ENCODE results near the gene IGSF9B.

The IGSF9B gene

DNA sequence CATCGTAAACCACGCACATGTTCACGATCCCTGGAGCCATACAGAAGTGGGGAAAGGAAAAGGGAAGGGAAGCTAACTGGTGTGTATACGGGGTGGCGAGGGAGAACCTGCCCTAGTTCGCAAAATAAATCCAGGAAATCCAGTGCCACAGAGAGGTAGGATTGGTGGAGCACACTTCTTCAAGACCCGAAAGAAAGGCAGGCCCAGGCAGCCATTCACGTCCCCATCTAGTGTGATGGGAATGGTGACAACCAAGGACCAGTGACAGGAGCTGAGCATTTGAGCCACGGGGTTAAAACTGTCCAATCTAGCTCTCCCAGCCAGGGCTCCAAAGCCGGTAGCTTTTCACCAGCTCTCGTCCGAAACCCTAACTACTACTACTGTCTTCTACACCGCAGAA is 53.7 kb downstream of the IGSF9B start:
- Histone ChIP-seq H3K27ac (ENCODE audit: insufficient read depth, low read depth, low read length, poor library complexity, severe bottlenecking) (no peak overlapping the region), H3K27me3 (ENCODE audit: control insufficient read depth, insufficient read depth, low read length, poor library complexity, severe bottlenecking) (no peaks in the 10 kb centered on the region), H3K9me3 (ENCODE audit: control insufficient read depth, low read length) (no peaks in the 10 kb centered on the region), H3K4me1 (ENCODE audit: control insufficient read depth, insufficient read depth, low read length) (no peaks in the 10 kb centered on the region), H3K4me3 (ENCODE audit: insufficient read depth, low read depth, low read length) (no peak overlapping the region), H3K36me3 (ENCODE audit: control insufficient read depth, insufficient read depth, low read length) (no peaks in the 10 kb centered on the region)
- WGBS, 2 experiments: 97% methylated on average over 13 of the region's 13 CpGs

- no peak overlapping the region for H3K4me3 ChIP-seq (ENCODE audit: insufficient read depth, low read depth, low read length)
- H3K9me3 ChIP-seq (ENCODE audit: control insufficient read depth, low read length): no peaks in the 10 kb centered on the region
- no peaks in the 10 kb centered on the region for H3K4me1 ChIP-seq (ENCODE audit: control insufficient read depth, insufficient read depth, low read length)
- 95 to 98% methylated on average over 4 of the region's 4 CpGs for WGBS, 2 experiments
- H3K27me3 ChIP-seq (ENCODE audit: control insufficient read depth, insufficient read depth, low read length, poor library complexity, severe bottlenecking): no peaks in the 10 kb centered on the region
- H3K36me3 ChIP-seq (ENCODE audit: control insufficient read depth, insufficient read depth, low read length): no peaks in the 10 kb centered on the region
- no peak overlapping the region for H3K27ac ChIP-seq (ENCODE audit: insufficient read depth, low read depth, low read length, poor library complexity, severe bottlenecking)
Observed at GRCh38 chr11:133902506-133902905, 54.3 kb downstream of the IGSF9B start.

DNA sequence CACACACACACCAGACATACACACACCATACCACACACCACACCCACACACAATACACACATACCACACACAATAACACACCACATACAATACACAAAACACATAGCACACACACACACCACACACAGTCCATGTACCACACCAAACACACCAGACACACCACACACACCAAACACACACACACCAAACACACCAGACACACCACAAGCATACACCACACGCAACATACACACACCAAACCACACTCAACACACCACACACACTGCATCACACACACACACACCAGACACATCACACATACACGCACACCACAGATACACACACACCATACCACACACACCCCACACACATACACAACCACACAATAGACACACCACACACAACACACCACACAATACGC is 54.8 kb downstream of the IGSF9B start:
- H3K4me1 ChIP-seq (ENCODE audit: control insufficient read depth, insufficient read depth, low read length): no peaks in the 10 kb centered on the region
- H3K27ac ChIP-seq (ENCODE audit: insufficient read depth, low read depth, low read length, poor library complexity, severe bottlenecking): no peak overlapping the region
- no peak overlapping the region for H3K4me3 ChIP-seq (ENCODE audit: insufficient read depth, low read depth, low read length)
- H3K9me3 ChIP-seq (ENCODE audit: control insufficient read depth, low read length): no peaks in the 10 kb centered on the region
- no peaks in the 10 kb centered on the region for H3K36me3 ChIP-seq (ENCODE audit: control insufficient read depth, insufficient read depth, low read length)
- no peaks in the 10 kb centered on the region for H3K27me3 ChIP-seq (ENCODE audit: control insufficient read depth, insufficient read depth, low read length, poor library complexity, severe bottlenecking)
- WGBS, 2 experiments: 90 to 93% methylated on average over 3 of the region's 3 CpGs

GRCh38 chr11:133901316-133901715 is 55.5 kb downstream of the IGSF9B start:
- H3K4me3 ChIP-seq (ENCODE audit: insufficient read depth, low read depth, low read length): no peak overlapping the region
- H3K4me1 ChIP-seq (ENCODE audit: control insufficient read depth, insufficient read depth, low read length): no peaks in the 10 kb centered on the region
- WGBS, 2 experiments: 99 to 100% methylated on average over 5 to 7 of the region's 7 CpGs
- no peaks in the 10 kb centered on the region for H3K9me3 ChIP-seq (ENCODE audit: control insufficient read depth, low read length)
- H3K27ac ChIP-seq (ENCODE audit: insufficient read depth, low read depth, low read length, poor library complexity, severe bottlenecking): no peak overlapping the region
- H3K36me3 ChIP-seq (ENCODE audit: control insufficient read depth, insufficient read depth, low read length): no peaks in the 10 kb centered on the region
- H3K27me3 ChIP-seq (ENCODE audit: control insufficient read depth, insufficient read depth, low read length, poor library complexity, severe bottlenecking): no peaks in the 10 kb centered on the region

GRCh38 chr11:133900176-133901105 is 56.3 kb downstream of the IGSF9B start:
- Histone ChIP-seq H3K27me3 (ENCODE audit: control insufficient read depth, insufficient read depth, low read length, poor library complexity, severe bottlenecking) (no peaks in the 10 kb centered on the region), H3K9me3 (ENCODE audit: control insufficient read depth, low read length) (no peaks in the 10 kb centered on the region)
- WGBS, 2 experiments: 94 to 96% methylated on average over 9 of the region's 9 CpGs

GRCh38 chr11:133898770-133899115 is 58.0 kb downstream of the IGSF9B start:
- WGBS, 2 experiments: 89 to 92% methylated on average over 5 of the region's 5 CpGs
- no peak overlapping the region for H3K4me3 ChIP-seq (ENCODE audit: insufficient read depth, low read depth, low read length)
- no peaks in the 10 kb centered on the region for H3K36me3 ChIP-seq (ENCODE audit: control insufficient read depth, insufficient read depth, low read length)
- H3K27ac ChIP-seq (ENCODE audit: insufficient read depth, low read depth, low read length, poor library complexity, severe bottlenecking): no peak overlapping the region
- H3K27me3 ChIP-seq (ENCODE audit: control insufficient read depth, insufficient read depth, low read length, poor library complexity, severe bottlenecking): no peaks in the 10 kb centered on the region
- H3K9me3 ChIP-seq (ENCODE audit: control insufficient read depth, low read length): no peaks in the 10 kb centered on the region
- H3K4me1 ChIP-seq (ENCODE audit: control insufficient read depth, insufficient read depth, low read length): peaks cover 18% of the 10 kb centered on the region

More at GRCh38 chr11:133900176-133901105, 56.3 kb downstream of the IGSF9B start:
- no peak overlapping the region for H3K4me3 ChIP-seq (ENCODE audit: insufficient read depth, low read depth, low read length)
- H3K27ac ChIP-seq (ENCODE audit: insufficient read depth, low read depth, low read length, poor library complexity, severe bottlenecking): no peak overlapping the region
- no peaks in the 10 kb centered on the region for H3K36me3 ChIP-seq (ENCODE audit: control insufficient read depth, insufficient read depth, low read length)
- peaks cover 7% of the 10 kb centered on the region for H3K4me1 ChIP-seq (ENCODE audit: control insufficient read depth, insufficient read depth, low read length)

- no peak overlapping the region for H3K4me3 ChIP-seq (ENCODE audit: insufficient read depth, low read depth, low read length)
- peaks cover 18% of the 10 kb centered on the region for H3K4me1 ChIP-seq (ENCODE audit: control insufficient read depth, insufficient read depth, low read length)
- 83 to 86% methylated on average over 14 to 17 of the region's 17 CpGs for WGBS, 2 experiments
- no peak overlapping the region for H3K27ac ChIP-seq (ENCODE audit: insufficient read depth, low read depth, low read length, poor library complexity, severe bottlenecking)
- no peaks in the 10 kb centered on the region for H3K27me3 ChIP-seq (ENCODE audit: control insufficient read depth, insufficient read depth, low read length, poor library complexity, severe bottlenecking)
- H3K36me3 ChIP-seq (ENCODE audit: control insufficient read depth, insufficient read depth, low read length): no peaks in the 10 kb centered on the region
- no peaks in the 10 kb centered on the region for H3K9me3 ChIP-seq (ENCODE audit: control insufficient read depth, low read length)
Observed at GRCh38 chr11:133898031-133898769, 58.6 kb downstream of the IGSF9B start.

- Histone ChIP-seq H3K27me3 (ENCODE audit: control insufficient read depth, insufficient read depth, low read length, poor library complexity, severe bottlenecking) (no peaks in the 10 kb centered on the region), H3K4me1 (ENCODE audit: control insufficient read depth, insufficient read depth, low read length) (peaks cover 18% of the 10 kb centered on the region), H3K36me3 (ENCODE audit: control insufficient read depth, insufficient read depth, low read length) (no peaks in the 10 kb centered on the region), H3K9me3 (ENCODE audit: control insufficient read depth, low read length) (no peaks in the 10 kb centered on the region), H3K27ac (ENCODE audit: insufficient read depth, low read depth, low read length, poor library complexity, severe bottlenecking) (no peak overlapping the region), H3K4me3 (ENCODE audit: insufficient read depth, low read depth, low read length) (no peak overlapping the region)
- 88 to 89% methylated on average over 10 of the region's 10 CpGs for WGBS, 2 experiments
Observed at GRCh38 chr11:133897331-133897650, 59.5 kb downstream of the IGSF9B start.

DNA sequence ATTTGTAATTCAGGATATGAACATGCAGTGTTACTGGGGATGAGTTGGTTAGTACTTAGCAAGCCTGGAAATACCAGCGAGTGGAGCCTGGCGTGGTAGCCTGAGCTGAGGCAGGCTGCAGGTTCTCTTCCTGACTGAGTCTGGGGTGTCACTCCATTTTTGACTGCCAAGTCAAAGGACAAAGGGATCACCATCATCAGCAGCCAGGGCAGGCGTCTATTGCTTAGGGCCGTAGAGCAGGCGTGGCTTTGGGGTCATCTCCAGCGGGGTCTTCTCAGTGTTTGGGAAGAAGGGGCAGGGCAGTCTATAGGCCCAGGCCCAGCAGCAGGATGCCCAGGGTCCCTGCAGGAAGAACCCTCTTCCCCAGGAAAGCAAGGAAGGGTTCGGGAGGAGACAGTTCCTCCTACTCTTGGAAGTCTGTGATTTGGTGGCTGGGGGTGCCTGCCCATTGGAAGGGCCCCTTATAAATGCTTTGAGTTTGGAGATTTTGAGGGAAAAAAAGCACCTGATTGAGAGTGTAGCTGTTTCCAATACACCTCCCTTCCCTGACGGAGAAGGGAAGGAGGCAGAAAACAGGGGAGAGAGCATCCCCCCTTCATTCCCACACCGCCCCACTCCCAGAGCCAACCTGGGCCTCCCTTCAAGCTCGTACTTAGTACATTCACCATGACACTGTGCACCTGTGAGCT is 60.0 kb downstream of the IGSF9B start:
- no peak overlapping the region for H3K4me3 ChIP-seq (ENCODE audit: insufficient read depth, low read depth, low read length)
- H3K27ac ChIP-seq (ENCODE audit: insufficient read depth, low read depth, low read length, poor library complexity, severe bottlenecking): no peak overlapping the region
- no peaks in the 10 kb centered on the region for H3K27me3 ChIP-seq (ENCODE audit: control insufficient read depth, insufficient read depth, low read length, poor library complexity, severe bottlenecking)
- WGBS, 2 experiments: 91 to 92% methylated on average over 10 of the region's 10 CpGs
- H3K9me3 ChIP-seq (ENCODE audit: control insufficient read depth, low read length): no peaks in the 10 kb centered on the region
- peaks cover 18% of the 10 kb centered on the region for H3K4me1 ChIP-seq (ENCODE audit: control insufficient read depth, insufficient read depth, low read length)
- no peaks in the 10 kb centered on the region for H3K36me3 ChIP-seq (ENCODE audit: control insufficient read depth, insufficient read depth, low read length)

- Histone ChIP-seq H3K4me1 (ENCODE audit: control insufficient read depth, insufficient read depth, low read length) (peaks cover 18% of the 10 kb centered on the region), H3K27me3 (ENCODE audit: control insufficient read depth, insufficient read depth, low read length, poor library complexity, severe bottlenecking) (no peaks in the 10 kb centered on the region), H3K4me3 (ENCODE audit: insufficient read depth, low read depth, low read length) (no peak overlapping the region), H3K9me3 (ENCODE audit: control insufficient read depth, low read length) (no peaks in the 10 kb centered on the region), H3K27ac (ENCODE audit: insufficient read depth, low read depth, low read length, poor library complexity, severe bottlenecking) (no peak overlapping the region), H3K36me3 (ENCODE audit: control insufficient read depth, insufficient read depth, low read length) (no peaks in the 10 kb centered on the region)
- WGBS, 2 experiments: 67 to 75% methylated on average over 5 to 7 of the region's 7 CpGs
Observed at GRCh38 chr11:133896028-133896427, 60.7 kb downstream of the IGSF9B start.
